Measurements from ENCODE around the gene GBA2.

GBA2 gene

GRCh38 chr9:35714579-35715252, 34.3 kb downstream of the GBA2 start:
- DNase-seq (ENCODE audit: low read depth), result no peak

GRCh38 chr9:35714123-35714522, 34.9 kb downstream of the GBA2 start:
- DNase-seq (ENCODE audit: low read depth), result no peak

DNA sequence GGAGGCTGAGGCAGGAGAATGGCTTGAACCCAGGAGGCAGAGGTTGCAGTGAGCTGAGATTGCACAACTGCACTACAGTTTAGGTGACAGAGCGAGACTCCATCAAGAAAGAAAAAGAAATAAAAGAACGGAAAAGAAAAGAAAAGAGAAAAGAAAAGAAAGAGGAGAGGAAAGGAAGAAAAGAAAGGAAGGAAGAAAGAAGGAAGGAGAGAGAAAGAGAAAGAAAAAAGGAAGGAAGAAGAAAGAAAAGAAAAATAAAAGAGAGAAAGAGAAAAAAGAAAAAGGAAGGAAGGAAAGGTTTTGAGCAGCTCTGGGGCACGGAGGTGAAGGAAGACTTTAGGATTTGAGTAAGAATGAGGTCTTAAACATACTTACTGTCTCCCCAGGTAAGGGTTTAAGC, 35.5 kb downstream of the GBA2 start:
- DNase-seq (ENCODE audit: low read depth), result no peak

- DNase-seq (ENCODE audit: low read depth), result no peak
Measured at GRCh38 chr9:35712762-35713400, 36.1 kb downstream of the GBA2 start.

- DNase-seq (ENCODE audit: low read depth), result no peak
Measured at GRCh38 chr9:35711501-35712428, 37.3 kb downstream of the GBA2 start.

- DNase-seq (ENCODE audit: low read depth), result no peak
Measured at GRCh38 chr9:35710818-35711500, 38.1 kb downstream of the GBA2 start.

- no peak for DNase-seq (ENCODE audit: low read depth)
Measured at GRCh38 chr9:35708146-35708545, 40.9 kb downstream of the GBA2 start.

- DNase-seq (ENCODE audit: low read depth), result no peak
Measured at GRCh38 chr9:35706951-35707350, 42.1 kb downstream of the GBA2 start.

DNA sequence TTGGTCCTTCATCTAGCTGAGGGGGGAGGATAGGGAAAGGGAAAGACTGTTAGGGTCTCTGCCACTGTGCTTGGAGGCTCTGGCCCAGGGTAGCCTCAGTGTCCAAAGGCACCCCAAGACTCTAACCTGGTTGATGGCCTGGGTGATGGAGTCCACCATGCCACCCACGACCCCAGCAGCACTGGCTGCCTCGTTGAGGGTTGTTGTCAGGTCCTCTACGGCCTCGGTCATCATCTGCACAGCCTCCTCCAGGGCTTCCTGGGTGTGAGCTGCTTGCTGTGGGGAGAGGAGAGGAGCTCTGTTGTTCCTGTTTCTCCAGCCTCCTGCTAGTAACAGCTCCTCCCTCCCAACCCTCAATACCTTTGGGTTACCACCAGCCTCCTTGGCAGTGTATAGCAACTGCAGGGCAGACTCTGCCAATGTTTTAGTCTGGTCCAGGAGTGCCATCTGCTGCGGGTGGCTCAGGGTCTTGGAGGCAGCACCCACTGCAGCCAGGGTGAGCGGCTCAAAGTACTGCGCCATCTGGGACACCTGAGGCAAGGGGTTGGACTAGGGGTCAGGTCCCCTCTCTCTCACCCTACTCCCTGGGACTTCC, 43.1 kb downstream of the GBA2 start:
- no peak for DNase-seq (ENCODE audit: low read depth)

DNA sequence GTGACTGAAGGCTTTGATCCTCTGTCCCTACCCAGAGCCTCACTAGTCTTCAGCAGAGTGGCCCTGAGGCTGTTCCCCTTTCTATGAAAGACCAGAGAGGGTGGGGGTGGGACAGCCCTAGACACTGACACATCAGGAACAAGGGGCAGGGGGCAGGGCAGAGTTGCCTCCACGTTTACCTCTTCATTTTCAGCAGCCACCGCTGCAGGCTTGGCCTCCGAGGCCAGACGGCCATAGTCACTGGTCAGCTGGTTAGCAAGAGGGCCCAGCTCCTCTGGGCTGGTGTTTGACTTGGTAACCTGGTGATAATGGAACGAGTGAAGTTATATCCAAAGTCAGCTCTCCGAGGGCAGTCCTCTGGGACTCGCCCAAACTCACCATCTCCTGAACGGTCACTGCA, 43.7 kb downstream of the GBA2 start:
- DNase-seq (ENCODE audit: low read depth), result no peak

DNA sequence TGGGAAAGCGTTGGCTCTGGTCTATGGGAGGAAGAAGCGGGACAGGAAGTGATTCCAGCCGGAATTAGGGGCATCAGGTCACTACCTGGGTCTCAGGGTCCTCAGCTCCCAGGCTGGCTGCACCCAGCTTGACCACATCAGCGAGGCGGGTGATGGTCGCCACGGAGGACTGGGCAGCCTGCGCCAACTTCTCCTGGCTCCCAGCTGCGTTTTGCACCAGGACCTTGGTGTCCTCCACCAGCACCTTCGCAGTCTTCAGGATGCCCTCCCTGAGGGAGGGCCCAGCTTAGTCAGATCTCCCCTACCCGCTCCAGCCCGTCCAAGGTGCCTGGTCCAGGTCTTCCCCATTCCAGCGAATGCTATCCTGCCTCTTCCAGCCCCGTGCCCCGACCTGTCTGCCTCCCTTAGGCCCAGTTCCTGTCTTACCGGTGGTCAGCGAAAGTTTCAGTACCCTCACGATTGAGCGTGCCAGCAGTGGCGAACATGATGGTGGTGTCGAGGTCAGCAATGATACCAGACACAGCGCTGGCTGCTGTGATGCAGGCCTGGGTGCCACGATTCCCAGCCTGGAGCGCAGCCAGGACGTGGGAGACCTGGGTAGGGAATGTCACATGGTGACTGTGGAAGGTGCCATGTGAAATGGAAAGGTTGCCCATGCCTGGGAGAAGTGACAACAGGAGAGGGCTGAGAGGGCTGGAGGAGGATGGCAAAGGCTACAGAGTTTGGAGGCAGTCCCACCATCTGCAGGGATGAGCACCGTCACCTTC, 44.9 kb downstream of the GBA2 start:
- no peak for DNase-seq (ENCODE audit: low read depth)

GRCh38 chr9:35702696-35703095, 46.3 kb downstream of the GBA2 start:
- DNase-seq (ENCODE audit: low read depth), result no peak

DNA sequence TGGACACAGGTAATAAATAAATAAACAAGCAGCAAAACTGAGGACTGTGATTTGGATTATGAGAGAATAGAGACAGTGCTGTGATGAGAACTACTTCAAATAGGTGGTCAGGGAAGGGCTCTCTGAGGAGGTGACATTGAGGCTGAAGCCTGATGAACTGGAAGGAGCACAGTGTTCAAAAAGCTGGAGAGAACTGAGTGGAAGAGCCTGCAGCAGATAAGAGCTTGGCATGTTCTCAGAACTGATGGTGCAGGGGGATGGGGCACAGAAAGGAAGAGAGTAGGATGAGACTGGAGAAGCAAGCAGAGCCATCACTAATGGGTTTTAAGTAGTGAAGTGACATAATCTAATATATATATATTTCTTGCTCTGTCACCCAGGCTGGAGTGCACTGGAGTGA, 48.1 kb downstream of the GBA2 start:
- no peak for DNase-seq (ENCODE audit: low read depth)

GRCh38 chr9:35700031-35700430, 49.0 kb downstream of the GBA2 start:
- DNase-seq (ENCODE audit: low read depth), result no peak

DNA sequence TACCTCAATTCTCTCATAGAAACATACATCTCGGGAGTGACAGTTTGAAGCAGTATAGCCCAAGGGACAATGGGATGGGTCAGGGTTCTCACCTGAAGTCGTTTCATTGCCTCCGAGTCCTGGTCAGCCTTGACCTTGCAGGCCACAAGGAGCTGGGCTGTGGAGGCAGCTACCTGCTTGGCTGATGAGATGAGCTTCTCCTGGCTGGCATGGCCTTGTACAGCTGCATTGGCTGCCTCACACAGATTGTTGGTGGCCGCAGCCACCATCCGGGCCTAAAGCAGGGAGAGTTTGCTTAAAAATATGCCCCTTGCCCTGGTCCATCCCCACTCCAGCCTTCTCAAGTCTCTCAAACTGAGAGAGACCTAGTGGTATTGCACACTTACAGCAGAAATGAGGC, 50.8 kb downstream of the GBA2 start:
- DNase-seq (ENCODE audit: low read depth), result no peak

DNA sequence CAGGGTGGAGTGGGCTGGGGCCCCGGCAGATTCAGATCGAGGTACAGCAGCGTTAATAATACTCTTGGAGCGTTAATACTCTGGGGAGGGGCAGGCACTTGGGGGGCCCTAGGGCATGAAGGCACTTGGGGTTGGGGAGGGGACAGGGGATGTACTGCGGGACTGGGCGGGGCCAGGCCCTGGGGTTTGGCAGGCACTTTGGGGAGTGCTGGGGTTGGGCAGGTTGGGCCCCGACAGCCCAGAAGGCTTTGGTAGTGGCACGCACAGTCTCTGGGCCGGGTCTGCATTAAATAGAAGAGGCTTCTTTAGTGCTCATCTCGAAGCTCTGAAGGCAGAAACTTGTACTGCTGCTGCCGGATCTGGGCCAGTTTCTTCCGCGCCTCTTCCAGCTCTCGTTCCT, 51.5 kb downstream of the GBA2 start:
- no peak for DNase-seq (ENCODE audit: low read depth)

DNA sequence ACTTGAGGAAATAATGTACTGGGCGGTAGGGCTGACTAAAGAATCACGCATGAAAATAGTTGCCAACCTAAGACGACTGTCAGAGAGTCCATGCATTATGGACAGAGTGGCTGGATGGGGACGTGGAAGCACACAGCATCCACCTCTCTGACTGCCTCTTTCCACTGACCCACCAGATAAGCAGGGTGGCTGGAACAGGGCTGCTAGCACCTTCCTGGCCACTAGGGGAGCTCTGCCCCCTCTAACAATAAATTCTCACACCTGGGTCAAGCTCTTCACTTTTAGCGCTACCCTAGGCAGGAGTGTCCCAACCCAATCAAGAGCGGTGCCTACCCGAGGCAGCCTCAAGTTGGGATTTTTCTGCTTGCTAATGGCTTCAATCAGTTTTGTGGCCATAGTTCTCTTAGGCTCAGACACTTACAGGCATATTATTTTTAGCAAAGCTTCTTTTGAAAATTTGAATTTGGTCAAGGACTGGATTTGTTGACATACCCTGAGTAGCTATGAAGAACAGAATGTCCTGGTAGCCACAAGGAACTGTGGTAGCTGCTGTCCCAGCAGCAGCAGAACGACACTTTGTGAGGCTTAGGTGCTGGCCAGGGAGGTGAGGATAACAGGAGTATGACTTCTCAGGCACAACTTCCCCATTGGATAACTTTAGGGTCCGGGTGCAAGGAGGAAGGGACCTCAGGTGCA, 52.4 kb downstream of the GBA2 start:
- DNase-seq (ENCODE audit: low read depth), result no peak

DNA sequence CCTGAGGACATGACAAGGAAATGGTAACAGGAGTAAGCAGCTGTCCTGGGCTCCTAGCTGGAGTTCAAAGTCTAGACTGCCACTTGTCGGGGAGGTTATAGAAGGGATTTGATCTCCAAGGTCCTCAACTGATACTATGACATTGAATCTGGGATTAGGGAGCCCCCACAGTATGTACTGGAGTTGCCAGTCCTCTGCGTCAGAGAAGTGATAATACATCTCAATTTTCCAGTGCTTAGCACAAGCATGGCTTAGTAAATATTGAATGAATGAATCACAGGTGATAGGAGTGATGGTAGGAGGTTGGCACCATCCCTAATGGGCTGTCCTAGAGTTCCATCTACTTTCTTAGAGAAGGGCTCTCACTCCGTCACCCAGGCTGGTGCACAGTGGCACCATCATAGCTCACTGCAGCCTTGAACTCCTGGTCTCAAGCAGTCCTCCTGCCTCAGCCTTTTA, 53.1 kb downstream of the GBA2 start:
- no peak for DNase-seq (ENCODE audit: low read depth)

GRCh38 chr9:35691757-35692301, 57.2 kb downstream of the GBA2 start:
- DNase-seq (ENCODE audit: low read depth), result no peak

DNA sequence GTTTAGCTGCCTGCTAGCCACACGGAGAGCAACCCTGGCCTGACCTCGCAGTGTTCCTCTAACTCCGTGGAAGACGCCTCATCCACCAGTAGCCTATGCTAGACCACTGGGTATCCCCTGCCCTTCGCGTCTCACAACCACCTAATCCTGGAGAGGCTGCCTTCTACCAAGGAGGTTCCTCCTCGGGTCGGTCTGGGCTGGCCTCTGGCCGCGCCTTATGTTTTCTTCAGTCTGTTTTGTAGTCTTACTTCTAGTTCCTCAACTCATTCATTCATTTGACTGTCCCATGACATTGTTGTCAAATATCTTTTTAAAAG, 57.7 kb downstream of the GBA2 start:
- DNase-seq (ENCODE audit: low read depth), result no peak

Data from T-helper 22 cell (primary cell).